GM12873 (cell line): ENCODE measurements around the gene TTC39C.

Experiments used
- CTCF ChIP-seq: IDR thresholded peaks from 2 replicates; pipeline ENCODE4 v1.5.1; 2012; ENCODE audit warnings: low read depth, mild to moderate bottlenecking, moderate library complexity, low read length, control low read depth; ENCODE audit not compliant: insufficient read depth; ENCODE audit errors: missing control alignments

TTC39C gene

GRCh38 chr18:23971097-23971440, 43.5 kb upstream of the TTC39C start:
- no peak for TF ChIP-seq CTCF

GRCh38 chr18:23971666-23972230, 42.8 kb upstream of the TTC39C start:
- TF ChIP-seq CTCF, result no peak

GRCh38 chr18:23972453-23972852, 42.1 kb upstream of the TTC39C start:
- no peak for TF ChIP-seq CTCF

GRCh38 chr18:23977103-23977502, 37.5 kb upstream of the TTC39C start:
- no peak for TF ChIP-seq CTCF

GRCh38 chr18:23977719-23978483, 36.7 kb upstream of the TTC39C start:
- no peak for TF ChIP-seq CTCF

- no peak for TF ChIP-seq CTCF
Observed at GRCh38 chr18:23981369-23981980, 33.1 kb upstream of the TTC39C start.
